ENCODE results near the gene EPM2A.

GRCh38 chr6:145752638-145753037, 17.3 kb upstream of the EPM2A start:
- TF ChIP-seq CTCF (IDR thresholded peaks at IDR 0.05) (no peak), POLR2AphosphoS5 (IDR thresholded peaks at IDR 0.05; ENCODE audit: low read depth, low read length) (no peak), REST (IDR thresholded peaks at IDR 0.05; ENCODE audit: insufficient read depth in 1 of 2, low read depth in 2 of 2, low read length in 1 of 2) (no peak), SIN3A (IDR thresholded peaks at IDR 0.05; ENCODE audit: borderline replicate concordance, insufficient read depth, low read depth, low read length) (no peak)
